ENCODE results near the gene MAPKBP1.

Gene MAPKBP1

DNA sequence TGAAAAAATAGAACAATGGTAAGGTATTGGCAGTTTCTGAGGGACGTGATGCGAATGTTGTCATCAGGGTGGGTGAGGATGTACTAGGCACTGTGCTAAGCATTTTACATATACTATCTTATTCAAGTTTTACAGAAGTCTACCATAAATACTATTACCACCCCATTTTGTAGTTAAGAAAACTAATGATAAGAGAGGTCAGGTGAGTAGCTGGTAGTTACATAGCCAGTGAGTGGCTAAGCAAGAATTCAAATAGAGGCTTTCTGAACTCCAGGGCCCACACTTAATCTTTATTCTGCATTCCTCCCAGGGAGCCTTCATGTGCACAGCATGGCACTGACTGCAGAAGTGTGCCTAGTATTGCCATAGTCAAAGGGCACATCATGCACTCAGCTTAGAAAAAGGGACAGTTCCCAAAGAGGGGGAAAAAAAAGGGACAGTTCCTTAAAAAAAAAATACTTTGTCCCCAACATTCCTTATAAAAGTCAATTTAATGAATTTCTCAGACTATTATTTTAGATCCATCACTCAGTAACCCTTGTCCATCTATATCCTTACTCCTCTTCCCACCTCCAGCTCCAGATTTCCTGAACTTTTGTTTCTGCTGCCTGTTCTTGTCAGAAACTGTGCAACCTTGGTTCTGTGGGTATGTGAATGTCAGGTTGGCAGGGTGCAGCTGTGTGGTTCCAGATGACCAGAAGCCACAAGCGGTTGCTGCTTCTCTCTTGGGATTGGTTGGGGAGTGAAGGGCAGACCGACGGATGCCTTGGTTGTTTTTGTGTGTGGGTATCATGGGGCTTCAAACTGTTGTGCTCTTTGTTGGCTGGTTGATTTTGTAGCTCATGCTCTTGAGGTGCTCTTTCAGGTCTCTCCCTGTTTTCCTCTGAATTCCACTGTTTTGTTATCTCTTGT, 8.3 kb downstream of the MAPKBP1 start:
- no peak for DNase-seq

DNA sequence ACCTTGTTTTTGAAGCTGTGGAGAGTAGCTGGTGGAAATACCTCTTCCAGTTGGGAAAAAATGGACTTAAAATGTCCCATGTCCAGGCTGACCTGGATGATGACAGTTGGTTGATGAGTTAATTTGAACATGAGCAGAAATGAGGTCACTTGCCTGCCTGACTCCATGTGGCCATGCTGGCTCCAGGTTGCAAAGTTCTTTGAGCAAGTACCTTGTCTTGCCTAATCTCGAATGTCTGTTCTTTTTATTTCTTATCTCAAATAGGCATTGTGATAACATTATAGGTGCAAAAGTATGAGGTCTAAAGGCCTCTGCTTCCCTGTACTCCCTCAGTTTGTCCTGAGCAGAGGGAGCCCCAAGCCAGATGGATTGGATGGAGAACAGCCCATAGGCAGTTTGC, 9.0 kb downstream of the MAPKBP1 start:
- DNase-seq: no peak

DNA sequence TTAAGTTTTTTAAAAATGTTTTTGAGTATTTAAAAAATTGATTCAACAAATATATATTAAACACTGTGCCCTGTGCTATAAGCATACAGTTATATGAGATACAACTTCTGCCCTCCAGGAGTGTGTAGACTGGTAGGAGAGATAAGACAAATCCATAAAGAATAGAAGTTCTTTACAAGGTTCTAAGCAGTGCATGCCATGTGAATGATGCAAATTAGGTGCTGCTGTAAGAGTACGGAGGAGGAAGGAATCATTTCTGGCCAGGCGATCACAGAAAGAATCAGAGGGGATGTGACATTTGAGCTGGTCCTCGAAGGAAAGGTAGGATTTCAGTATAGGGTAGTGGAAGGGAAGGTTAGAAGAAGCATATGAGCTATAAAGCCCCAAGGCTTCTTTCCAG, 14.0 kb downstream of the MAPKBP1 start:
- DNase-seq: no peak

DNA sequence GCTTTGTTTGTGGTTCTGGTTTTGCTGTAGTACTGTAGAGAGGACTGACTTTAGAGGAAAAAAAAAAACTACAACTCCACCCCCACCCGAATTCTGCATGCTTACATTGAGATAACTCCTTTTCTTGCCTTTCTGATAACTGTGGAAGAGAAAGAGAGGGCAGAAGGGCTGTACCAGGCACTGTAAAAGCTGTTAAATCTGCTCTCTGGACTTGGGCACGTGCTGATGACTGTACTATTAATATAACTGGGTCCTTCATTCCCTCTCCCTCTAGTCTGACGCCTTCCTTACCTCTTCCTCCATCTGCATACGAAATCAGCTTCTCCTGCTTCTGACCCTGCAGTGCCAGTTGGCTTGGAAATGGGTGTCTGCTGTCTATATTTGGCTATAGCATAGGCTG, 15.0 kb downstream of the MAPKBP1 start:
- no peak for DNase-seq

DNA sequence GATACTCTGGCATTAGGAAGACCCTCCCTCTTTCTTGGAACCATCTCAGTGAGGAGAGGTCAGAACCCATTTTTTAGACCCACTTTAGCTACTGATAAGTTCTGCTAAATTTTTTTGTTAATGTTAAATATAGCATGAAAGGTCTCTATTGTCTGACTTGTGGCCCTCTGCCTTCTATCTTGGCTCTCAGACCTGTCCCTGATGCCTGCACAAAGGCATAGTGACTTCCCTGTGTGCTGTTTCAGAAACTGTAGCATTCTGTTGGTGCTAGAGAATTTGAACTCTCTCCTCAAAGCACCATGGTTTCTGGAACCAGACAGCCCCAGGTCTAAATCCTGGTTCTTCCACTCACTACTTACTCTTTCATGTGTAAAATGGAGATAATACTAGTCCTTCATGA, 15.4 kb downstream of the MAPKBP1 start:
- no peak for DNase-seq

DNA sequence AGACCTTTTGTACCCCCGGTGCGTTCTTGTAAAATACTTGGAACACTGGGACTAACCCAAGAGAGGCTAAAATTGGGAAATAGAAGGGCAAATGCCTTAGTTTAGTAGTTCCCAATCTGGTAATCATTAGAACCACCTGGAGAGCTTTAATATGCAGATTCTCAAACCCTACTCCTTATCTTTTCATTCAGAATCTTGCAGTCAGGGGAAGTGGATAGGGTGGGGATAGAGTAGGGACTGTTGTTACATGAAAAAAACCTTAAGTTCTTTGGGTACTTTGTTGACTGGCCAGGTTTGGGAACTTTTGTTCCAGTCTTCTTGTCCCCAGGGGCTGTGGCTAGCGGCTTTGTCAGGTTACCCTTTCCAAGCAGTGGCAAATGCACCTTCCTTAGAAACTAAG, 15.9 kb downstream of the MAPKBP1 start:
- DNase-seq: no peak

DNA sequence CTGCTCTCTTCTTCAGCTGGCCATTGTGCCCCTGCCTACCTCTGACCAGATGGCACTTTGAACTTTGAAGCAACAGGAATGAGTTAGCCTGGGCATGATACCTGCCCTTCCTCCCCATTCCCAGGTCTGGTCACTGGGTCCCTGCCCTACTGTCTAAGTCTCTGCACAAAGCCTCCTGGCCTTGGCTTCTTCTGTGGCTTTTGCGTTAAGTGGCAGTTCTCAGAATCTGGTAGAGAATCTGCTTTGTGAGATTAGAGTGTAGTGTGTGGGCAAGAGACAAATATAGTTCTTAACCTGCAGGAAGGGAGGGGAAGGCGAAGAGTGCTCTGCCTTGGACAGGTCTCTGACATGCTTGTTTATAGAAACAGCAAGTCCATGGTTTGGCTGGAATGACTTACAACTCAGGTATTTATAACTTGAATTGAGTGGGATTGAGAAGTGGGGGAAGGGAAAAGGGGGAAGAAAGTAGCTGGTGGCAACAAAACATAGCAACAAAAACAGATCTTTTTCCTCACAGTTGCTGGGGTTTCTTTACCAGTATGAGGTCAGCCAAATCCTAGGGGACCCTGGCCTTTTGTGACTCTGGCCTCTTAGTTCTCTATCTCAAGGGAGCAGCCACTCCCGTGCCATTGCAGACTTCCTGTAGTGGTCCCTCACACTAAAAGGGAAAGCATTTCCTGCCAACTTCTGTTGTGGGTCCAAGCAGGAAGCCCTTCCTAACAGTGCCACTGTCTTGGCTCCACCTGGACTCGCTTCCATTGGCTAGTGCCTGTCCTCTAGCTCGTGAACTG, 16.7 kb downstream of the MAPKBP1 start:
- no peak for DNase-seq

DNA sequence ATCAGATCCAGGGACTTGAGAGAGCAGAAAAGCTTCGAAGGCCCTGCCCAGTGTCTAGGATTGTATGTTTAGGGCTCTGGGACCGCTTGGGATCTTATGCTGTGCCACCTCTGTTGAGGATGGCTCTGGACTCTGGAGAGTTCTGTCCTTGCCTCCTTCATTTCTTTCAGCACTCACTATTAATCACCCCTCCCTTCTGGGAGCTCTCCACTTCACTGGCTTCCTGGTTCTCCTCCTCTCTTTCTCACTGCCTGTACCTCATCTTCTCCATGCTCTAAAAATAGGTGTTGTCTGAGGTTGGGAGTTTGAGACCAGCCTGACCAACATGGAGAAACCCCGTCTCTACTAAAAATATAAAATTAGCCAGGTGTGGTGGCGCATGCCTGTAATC, 17.3 kb downstream of the MAPKBP1 start:
- DNase-seq: no peak

DNA sequence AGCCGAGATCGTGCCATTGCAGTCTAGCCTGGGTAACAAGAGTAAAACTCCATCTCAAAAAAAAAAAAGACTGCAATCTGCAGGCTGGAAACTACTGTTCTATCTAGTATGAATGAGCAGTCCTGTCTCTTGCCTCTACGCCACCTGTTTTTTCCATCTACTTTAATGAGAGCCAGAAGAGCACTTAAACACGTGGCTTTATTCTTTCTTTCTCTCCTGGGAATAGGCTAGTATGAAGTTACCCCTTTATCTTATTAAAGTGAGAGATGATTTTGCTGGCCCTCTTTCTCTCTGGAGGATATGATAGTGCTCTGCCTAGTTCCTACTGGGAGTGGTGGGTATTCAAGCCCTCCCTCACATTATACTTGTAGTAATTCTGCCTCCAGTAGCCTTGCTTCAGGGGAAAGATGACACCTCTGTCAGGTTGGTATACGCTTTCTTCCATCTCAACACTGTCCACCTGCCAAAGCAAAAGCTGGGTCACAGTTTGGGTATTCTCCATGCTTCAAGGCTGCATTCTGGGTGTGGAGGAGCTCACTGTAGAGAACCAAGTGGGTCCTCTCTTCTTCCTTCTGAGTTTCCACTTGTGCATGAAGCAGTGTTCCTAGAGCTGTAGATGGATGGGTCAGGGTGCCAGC, 17.8 kb downstream of the MAPKBP1 start:
- DNase-seq: no peak

DNA sequence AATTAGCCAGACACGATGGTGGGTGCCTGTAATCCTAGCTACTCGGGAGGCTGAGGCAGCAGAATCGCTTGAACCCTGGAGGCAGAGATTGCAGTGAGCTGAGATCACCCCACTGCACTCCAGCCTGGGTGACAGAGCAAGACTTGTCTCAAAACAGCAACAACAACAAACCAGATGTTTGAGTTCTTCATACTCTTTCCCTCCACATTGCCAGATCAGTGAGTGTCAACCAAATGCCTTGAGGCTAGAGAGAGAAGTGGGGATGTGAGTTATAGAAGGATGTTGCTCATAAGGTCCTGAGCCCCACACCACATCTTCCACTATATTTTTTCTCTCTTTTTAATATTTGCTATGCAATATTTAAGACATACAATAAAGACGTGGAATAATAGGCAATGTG, 19.8 kb downstream of the MAPKBP1 start:
- DNase-seq: no peak

DNA sequence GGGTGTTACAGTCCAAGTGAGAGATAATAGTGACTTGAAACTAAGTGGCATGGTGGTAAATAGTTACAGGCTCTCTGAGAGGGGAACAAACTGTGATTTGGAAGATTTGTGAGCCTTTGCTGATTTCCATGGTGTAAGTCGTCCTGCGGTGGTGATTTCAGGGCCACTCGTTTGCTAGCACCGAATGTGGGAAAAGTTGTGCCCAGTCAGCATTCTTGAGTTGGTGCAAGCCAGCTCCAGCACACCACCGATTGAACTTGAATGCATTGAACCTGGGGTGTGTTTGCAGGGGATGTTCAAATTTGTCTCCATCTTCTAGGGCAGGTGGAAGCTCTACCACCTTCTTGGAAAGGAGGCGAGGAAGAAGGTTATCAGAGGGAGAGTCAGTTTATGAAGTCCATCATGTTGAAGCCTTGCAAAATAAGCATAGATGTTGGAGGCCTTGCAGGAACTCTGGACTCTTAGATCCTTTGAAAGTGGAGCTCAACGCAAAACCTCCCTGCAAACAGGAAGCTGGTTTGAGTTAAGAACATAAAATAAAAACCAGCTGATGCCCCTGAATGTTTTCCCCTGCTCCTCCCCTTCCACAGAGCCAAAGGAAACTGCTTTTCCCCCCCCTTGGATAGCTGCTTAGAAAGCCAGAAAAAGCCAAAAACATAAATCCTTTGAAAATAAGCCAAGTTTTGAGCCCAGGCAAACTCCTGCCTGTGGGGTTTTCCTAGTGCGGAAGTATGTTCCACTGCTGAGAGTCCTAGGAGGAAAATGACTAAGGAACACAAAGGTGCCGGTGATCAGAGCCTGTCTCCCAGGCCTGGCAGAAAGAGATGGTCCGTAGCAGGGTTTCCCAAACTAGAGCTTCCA, 21.9 kb downstream of the MAPKBP1 start:
- DNase-seq: no peak

DNA sequence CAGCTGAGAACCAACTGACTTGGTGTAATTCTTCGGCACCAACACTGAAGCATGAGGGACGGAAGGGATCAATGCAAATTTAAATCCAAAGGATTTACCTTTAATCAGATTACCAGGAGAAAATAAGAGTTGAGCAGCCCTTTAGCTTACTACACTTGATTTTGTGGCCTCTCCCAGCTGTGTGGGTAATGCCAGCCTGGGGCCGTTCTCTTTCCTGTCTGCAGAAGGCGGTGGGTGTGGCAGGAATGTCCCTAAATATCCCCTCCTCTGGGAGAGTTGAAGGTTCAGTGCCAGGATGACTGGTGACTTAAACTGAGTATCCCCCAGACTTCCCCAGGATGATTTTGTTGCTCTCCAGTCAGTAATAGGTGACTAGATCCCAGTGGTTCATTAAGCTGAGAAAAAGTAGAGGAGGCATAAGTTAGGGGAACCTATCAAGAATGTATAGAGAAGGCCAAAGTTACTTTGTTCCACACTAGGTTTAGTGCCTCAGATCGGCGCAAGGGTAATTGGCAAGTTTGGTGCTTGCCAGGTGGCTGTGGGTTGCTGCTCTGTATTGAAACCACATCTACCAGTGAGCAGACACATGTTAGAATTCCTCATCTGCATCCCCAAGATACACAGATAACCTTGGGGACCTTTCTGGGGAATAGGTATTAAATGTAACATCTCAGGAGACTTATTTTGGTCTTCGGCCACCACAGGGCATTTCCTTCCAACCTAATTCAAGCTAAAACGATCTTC, 23.1 kb downstream of the MAPKBP1 start:
- no peak for DNase-seq

DNA sequence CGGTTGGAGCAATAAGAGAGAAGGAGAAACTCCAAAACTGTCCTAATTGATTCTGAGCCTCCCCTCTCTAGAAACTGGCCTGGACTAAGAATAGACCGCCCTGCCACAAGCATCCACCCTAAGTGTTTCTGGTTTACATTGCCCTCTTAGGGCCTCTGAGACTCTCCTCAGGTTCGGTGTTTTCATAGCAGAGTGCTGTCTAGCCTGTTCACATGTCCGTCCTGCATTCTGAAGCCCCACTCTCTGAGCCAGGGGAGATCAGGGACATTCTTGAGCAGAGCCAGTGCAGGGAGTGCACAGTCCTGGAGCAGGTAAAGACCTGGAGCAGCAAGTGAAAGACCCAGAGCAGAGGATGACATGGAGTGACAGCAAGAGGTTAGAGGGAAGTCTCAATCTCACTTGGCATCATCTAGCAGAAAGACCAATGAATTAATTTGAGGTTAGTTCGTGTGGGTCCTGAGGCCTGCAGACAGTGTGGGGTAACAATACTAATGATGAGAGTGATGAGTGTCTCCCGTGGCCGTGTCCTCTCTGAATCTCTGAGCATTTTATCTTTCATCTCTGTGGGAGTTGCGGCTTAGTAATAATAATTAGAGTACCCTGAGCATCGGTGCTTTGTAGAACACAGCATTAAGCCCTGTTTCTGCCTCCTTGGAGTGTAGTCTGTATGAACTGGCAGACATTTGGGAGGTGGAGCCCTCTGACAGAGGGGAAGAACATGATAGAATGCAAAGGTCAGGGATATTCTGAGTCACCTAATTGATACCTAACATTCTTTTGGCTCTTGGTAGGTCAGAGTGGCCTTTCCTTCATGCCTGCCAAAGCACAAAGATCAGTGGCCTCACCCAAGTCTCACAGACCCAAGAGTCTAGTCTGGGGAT, 24.6 kb downstream of the MAPKBP1 start:
- no peak for DNase-seq

DNA sequence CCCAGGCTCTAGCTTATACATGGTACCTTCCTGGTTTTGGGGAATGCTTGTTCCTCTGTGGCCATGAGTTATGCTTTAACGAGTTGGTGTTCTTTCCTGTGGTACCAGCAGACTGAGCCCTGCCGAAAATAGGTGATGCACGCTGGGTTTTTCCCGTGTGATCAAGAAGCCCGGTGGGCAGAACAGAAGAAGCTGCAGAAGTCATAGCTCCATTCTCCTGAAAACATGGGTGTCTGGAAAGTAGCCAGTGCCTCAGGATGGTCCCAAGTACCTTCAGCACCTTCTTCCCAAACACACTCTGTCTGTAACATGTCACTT, 25.2 kb downstream of the MAPKBP1 start:
- no peak for DNase-seq

DNA sequence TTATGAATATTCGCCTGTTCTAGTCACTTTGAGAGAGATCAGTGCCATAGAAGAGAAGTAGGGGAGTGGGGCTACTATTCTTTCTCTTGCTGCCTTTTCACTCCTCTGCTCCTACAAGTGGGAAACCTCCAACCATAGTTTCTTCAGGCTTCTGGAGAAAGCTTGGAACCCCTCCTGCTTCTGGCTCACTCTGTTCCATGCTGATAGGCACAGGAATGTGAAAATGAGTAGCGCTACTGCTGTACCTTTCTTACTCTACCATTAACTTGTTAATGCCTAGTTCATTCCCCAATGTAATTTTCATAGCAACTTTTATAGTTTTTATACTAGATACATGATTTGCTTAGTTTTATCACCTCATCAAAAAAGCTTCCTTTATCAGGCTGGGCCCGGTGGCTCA, 26.9 kb downstream of the MAPKBP1 start:
- DNase-seq: no peak

DNA sequence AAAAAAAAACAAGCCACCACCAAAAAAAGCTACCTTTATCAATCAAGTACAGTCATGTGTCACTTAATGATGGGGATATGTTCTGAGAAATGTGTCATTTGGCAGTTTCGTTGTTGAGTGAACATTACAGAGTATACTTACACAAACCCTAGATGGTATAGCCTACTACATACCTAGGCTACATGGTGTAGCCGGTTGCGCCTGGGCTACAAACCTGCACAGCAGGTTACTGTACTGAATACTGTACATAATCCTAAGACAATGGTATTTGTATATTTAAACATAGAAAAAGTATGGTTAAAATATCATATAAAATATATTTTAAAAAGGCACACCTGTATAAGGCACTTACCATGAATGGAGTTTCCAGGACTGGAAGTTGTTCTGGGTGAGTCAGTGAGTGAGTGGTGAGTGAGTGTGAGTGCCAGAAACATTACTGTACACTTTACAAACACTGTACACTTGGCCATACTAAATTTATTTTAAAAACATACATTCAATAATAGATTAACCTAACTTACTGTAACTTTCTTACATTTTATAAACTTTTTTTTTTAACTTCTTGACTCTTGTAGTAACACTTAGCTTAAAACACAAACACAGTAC, 27.7 kb downstream of the MAPKBP1 start:
- no peak for DNase-seq

DNA sequence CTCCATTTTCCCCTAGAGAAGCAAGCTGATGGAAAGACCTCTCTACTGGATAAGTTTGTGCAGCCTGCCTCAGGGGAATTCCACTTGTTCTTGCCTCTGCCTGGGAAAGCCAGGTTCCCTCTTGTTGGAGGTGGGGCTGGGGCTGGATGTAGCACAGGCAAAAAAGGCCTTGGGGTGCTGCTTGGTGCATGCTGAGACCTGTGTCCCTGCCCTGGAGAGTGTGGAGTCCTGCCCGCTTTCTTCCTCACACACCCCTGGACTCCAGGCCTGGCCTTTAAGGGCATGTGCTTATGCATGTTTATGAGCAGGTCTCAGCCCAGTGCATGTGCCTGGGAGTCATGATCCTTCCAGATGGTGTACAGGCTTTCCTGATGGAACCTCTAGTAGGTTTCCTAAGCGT, 30.1 kb downstream of the MAPKBP1 start:
- no peak for DNase-seq

DNA sequence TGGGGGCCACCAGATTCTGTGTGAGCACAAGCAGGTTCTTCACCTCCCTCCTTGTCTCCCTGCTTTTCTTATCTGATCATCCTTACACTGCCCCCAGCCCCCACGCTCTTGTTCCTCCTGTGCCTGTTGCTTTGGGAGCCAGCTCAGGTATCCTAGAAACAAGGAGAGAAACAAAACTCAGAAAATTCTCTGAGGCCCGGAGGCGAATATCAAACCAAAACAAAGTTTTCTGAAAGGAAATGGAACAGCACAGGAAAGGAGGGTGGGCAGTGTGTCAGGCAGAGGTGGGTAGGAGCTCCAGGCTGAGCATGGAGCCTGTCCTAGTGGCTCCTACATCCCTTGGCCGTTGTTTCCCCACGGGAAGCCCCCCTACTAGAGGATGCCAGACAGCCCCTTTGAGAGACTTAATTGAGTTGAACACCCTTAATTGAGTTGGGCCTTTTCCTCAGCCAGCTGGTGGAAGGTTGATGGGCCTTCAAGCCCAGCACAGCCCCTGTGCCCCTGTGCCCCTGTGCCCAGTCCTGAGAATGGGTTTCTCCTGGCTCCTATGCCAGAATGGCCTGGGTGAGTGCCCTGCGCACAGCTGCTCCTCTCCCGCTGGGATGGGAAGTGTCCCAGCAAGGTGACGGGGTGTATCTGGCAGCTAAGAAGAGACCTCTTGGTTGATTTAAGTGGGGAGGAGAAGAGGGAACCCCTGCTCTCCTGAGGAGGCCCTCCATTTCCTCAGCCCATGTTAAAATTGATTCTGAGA, 30.8 kb downstream of the MAPKBP1 start:
- no peak for DNase-seq

DNA sequence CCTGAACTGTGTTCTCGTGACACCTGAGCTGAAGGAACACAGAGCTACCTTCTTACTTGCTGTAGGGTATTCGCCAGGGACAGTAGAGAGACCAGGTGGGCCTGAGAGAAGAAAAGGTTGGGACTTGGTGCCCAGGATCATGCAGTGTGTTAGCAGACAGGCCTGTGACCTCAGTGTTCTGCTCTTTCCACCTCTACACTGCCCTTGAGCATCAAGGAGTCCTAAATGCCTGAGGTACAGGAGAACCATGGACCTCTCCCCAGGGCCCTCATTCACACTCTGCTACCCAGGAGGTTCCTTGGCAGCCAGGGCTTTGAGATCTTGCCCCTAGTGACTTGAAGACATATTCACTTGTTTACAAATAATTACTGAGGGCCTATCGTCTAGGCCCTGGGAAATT, 31.4 kb downstream of the MAPKBP1 start:
- DNase-seq: no peak

Data from activated CD4-positive, alpha-beta T cell treated with anti-CD3 and anti-CD28 coated beads, Interleukin-2, amount 50 U/mL, for 16 hours (primary cell).